Left lung (tissue), 10 donors: Measurements from ENCODE around the gene CDC14B. TPM values are rescaled to one million over a fixed set of nuclear protein-coding genes. Genes with fewer than 3 reads are reported as not detected.

Source experiments
- ATAC-seq: fragments of 200-7000 bp; cut with Tn5 transposase; one replicate; pipeline ENCODE4 v1.9.1; 2020; ENCODE audit warnings: moderate library complexity
- DNase-seq, 4 donors: peaks; one replicate each; pipeline ENCODE4 v3.0.0-alpha.2; 2013 to 2020
- H3K27ac ChIP-seq, 2 donors: fragments of 200-600 bp; sonication (generic) in 1 of 2; one replicate each; pipeline versions ENCODE4 v1.5.0 to v1.8.0; 2020 to 2021
- H3K27me3 ChIP-seq, 2 donors: fragments of 200-600 bp; sonication (generic) in 1 of 2; one replicate each; pipeline versions ENCODE4 v1.5.0 to v1.8.0; 2020 to 2021
- H3K36me3 ChIP-seq, 2 donors: fragments of 200-600 bp; sonication (generic) in 1 of 2; one replicate each; pipeline versions ENCODE4 v1.5.0 to v1.8.0; 2020 to 2021
- H3K4me1 ChIP-seq, 2 donors: fragments of 200-600 bp; one replicate each; pipeline ENCODE4 v1.8.0; 2021
- H3K4me3 ChIP-seq, 2 donors: fragments of 200-600 bp; sonication (generic) in 1 of 2; one replicate each; pipeline versions ENCODE4 v1.5.0 to v1.8.0; 2020 to 2021; ENCODE audit warnings: mild to moderate bottlenecking in 1 of 2
- H3K9me3 ChIP-seq, 2 donors: fragments of 200-600 bp; sonication (generic) in 1 of 2; one replicate each; pipeline versions ENCODE4 v1.5.0 to v1.8.0; 2020 to 2021
- intact Hi-C, 2 donors: fragments of 100-400 bp; cut with DNase I; formaldehyde crosslinking; loops; one replicate each; pipeline versions ENCODE4 v1.11.2 to v1.14.2; 2022
- polyA plus RNA-seq, 6 donors: library from polyadenylated mRNA; unstranded; fragments of 120-200 nt; gene quantifications; one replicate each; pipeline ENCODE4 v1.2.1, GENCODE V29; 2013; ENCODE audit not compliant: insufficient read length in 6 of 6
- total RNA-seq, 2 donors: library from RNA; stranded (reverse); fragmentation: NEBNext Ultra II Directional; extraction: Animal tissue kit (Norgen Biotek cat#: 25700); gene quantifications; one replicate each; pipeline ENCODE4 v1.2.1, GENCODE V29; 2021
- TF ChIP-seq, protein P1 (sequence below), 2 donors: fragments of 200-600 bp; sonication (generic) in 1 of 2; IDR thresholded peaks; one replicate each; pipeline versions ENCODE4 v1.5.0 to v1.8.0; 2021; ENCODE audit warnings: antibody characterized with exemption in 2 of 2
- donor health status: DM: no; HTN: yes; CAD: no.
- donor health status: DM: no; HTN: no; CAD: no.

Gene CDC14B
- total and polyA plus RNA-seq, 8 donors: 10.5 to 20.3 (median 17.9) TPM

DNA sequence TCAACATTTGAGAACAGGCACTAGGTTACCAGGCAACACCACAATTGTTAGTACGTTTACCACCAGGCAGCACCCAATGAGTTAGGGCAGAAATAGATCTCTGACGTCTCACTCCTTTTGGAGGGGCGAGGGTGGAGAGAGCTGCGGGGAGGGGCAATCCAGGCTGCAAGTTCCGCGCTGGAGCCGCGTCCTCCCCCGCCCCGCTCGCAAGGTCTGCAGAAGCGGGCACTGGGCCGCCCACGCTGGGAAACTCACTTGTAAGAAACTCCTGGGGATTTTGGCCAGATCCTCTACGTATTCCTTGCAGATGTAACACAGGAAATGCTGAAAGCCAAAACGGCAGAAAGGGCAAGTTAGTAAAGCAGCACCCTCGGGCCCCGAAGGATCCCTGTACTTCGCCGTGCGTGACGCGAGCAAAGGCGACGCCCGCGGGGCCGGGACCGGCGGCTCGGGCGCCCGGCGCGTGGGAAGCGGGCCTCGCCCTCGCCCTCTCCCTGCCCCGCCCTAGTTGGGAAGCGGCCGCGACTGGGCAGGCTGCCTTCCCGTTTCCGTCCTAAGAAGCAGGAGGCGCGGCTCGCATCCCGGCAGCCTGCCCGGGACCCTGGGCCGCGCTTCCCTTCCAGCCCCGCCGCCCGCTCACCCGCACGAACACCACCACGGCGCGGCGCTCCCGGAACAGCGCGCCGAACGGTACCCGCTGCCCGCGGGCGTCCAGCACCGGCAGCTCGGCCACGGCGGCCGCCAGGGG, 35.0 kb upstream of the CDC14B start:
- H3K36me3 ChIP-seq: peaks cover 0 to 23% of the 10 kb centered on the region in 2 donors
- no peaks in the 10 kb centered on the region for H3K9me3 ChIP-seq
- H3K27ac ChIP-seq: peak overlapping the region; percentile 95 to 97
- ATAC-seq: peak; percentile 89
- H3K4me3 ChIP-seq: peak overlapping the region; percentile 59
- H3K4me1 ChIP-seq: peaks cover 6 to 24% of the 10 kb centered on the region in 2 donors
- H3K27me3 ChIP-seq: no peaks in the 10 kb centered on the region
- intact Hi-C loops: loop anchor here in 1 of 2 donors (5.0 kb wide), 1 partner anchor 332 kb away; no protein-coding TSS in a partner anchor
- TF ChIP-seq, protein P1, sequence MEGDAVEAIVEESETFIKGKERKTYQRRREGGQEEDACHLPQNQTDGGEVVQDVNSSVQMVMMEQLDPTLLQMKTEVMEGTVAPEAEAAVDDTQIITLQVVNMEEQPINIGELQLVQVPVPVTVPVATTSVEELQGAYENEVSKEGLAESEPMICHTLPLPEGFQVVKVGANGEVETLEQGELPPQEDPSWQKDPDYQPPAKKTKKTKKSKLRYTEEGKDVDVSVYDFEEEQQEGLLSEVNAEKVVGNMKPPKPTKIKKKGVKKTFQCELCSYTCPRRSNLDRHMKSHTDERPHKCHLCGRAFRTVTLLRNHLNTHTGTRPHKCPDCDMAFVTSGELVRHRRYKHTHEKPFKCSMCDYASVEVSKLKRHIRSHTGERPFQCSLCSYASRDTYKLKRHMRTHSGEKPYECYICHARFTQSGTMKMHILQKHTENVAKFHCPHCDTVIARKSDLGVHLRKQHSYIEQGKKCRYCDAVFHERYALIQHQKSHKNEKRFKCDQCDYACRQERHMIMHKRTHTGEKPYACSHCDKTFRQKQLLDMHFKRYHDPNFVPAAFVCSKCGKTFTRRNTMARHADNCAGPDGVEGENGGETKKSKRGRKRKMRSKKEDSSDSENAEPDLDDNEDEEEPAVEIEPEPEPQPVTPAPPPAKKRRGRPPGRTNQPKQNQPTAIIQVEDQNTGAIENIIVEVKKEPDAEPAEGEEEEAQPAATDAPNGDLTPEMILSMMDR (IDR thresholded peaks at IDR 0.05): peak in 1 of 2 donors; percentile 13
- peak; percentile 72 to 92 (median 88) for DNase-seq

GRCh38 chr9:96651626-96652025, 32.0 kb upstream of the CDC14B start:
- ATAC-seq (no peak), DNase-seq (no peak)
- Histone ChIP-seq H3K4me1 (peaks cover 3 to 31% of the 10 kb centered on the region in 2 donors), H3K27me3 (no peaks in the 10 kb centered on the region), H3K36me3 (peaks cover 0 to 47% of the 10 kb centered on the region in 2 donors), H3K27ac (no peak overlapping the region), H3K4me3 (no peak overlapping the region), H3K9me3 (no peaks in the 10 kb centered on the region)
- TF ChIP-seq, protein P1 (IDR thresholded peaks at IDR 0.05): no peak
- intact Hi-C loops: no loop called here

GRCh38 chr9:96649620-96650324, 30.1 kb upstream of the CDC14B start:
- TF ChIP-seq, protein P1 (IDR thresholded peaks at IDR 0.05): no peak
- intact Hi-C loops: no loop called here

GRCh38 chr9:96646081-96646991, 26.7 kb upstream of the CDC14B start:
- H3K27ac ChIP-seq: peak overlapping the region; percentile 14 to 64
- intact Hi-C loops: no loop called here
- H3K36me3 ChIP-seq: peaks cover 0 to 84% of the 10 kb centered on the region in 2 donors
- TF ChIP-seq, protein P1 (IDR thresholded peaks at IDR 0.05): no peak
- H3K27me3 ChIP-seq: no peaks in the 10 kb centered on the region
- peaks cover 2 to 17% of the 10 kb centered on the region in 2 donors for H3K4me1 ChIP-seq
- H3K4me3 ChIP-seq: no peak overlapping the region
- ATAC-seq (peak; percentile 83), DNase-seq (peak in 2 of 4 donors; percentile 13 to 43)
- no peaks in the 10 kb centered on the region for H3K9me3 ChIP-seq

More at GRCh38 chr9:96649620-96650324, 30.1 kb upstream of the CDC14B start:
- H3K36me3 ChIP-seq: peaks cover 0 to 61% of the 10 kb centered on the region in 2 donors
- DNase-seq (peak in 1 of 4 donors; percentile 12), ATAC-seq (no peak)
- H3K27me3 ChIP-seq: no peaks in the 10 kb centered on the region
- no peak overlapping the region for H3K27ac ChIP-seq
- peaks cover 5 to 30% of the 10 kb centered on the region in 2 donors for H3K4me1 ChIP-seq
- H3K4me3 ChIP-seq: no peak overlapping the region
- H3K9me3 ChIP-seq: no peaks in the 10 kb centered on the region
